ENCODE data around the gene GJD3.

GJD3 gene

GRCh38 chr17:40346765-40347158 is 17.8 kb downstream of the GJD3 start:
- TF ChIP-seq, protein P1, sequence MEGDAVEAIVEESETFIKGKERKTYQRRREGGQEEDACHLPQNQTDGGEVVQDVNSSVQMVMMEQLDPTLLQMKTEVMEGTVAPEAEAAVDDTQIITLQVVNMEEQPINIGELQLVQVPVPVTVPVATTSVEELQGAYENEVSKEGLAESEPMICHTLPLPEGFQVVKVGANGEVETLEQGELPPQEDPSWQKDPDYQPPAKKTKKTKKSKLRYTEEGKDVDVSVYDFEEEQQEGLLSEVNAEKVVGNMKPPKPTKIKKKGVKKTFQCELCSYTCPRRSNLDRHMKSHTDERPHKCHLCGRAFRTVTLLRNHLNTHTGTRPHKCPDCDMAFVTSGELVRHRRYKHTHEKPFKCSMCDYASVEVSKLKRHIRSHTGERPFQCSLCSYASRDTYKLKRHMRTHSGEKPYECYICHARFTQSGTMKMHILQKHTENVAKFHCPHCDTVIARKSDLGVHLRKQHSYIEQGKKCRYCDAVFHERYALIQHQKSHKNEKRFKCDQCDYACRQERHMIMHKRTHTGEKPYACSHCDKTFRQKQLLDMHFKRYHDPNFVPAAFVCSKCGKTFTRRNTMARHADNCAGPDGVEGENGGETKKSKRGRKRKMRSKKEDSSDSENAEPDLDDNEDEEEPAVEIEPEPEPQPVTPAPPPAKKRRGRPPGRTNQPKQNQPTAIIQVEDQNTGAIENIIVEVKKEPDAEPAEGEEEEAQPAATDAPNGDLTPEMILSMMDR (IDR thresholded peaks at IDR 0.05; ENCODE audit: control insufficient read depth, extremely low read depth, insufficient read depth) = no peak
- H3K4me3 ChIP-seq (ENCODE audit: low read depth, low read length) = no peak overlapping the region
- DNase-seq (ENCODE audit: low read depth) = no peak

DNA sequence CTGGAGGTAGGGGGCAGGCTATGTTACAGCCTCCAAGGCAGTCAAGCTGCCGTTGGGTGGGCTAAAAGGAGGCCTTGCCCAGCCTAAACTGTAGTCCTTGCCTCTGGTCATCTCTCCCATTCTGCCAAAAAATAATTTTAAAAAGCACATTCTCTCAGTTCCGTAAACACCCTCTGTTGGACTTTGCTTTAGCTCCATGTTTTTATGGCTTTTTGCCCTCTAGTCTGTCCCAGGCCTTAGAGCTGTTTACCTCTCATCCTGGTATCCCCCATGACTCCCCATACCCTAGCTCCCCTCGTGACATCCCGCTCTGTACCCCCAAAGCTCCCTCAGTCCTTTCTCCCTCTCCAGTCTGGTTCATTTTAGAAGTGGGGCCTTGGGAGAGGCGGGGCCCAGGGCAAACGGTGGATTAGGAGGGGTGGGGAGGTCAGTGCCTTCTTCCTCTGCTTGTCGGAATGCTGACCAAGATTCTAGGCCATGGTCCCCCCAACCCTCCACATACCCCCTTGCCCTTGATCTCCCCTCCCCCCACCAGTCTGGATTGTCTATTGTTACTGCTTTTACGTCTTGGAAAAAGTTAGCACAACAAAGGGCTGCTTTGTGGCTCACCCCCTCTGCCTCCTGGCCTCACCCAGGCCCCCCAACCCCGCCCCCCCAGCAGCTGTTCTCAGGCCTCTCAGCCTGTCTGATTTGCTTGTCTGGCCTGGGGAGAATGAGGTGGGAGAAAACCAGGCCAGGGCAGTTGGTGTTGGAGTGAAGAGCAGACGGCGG is 18.4 kb downstream of the GJD3 start:
- TF ChIP-seq, protein P1 (IDR thresholded peaks at IDR 0.05; ENCODE audit: control insufficient read depth, extremely low read depth, insufficient read depth) = no peak
- no peak for DNase-seq (ENCODE audit: low read depth)
- H3K4me3 ChIP-seq (ENCODE audit: low read depth, low read length) = no peak overlapping the region

GRCh38 chr17:40345161-40345993 is 19.2 kb downstream of the GJD3 start:
- no peak for DNase-seq (ENCODE audit: low read depth)
- no peak overlapping the region for H3K4me3 ChIP-seq (ENCODE audit: low read depth, low read length)
- TF ChIP-seq, protein P1 (IDR thresholded peaks at IDR 0.05; ENCODE audit: control insufficient read depth, extremely low read depth, insufficient read depth) = no peak

DNA sequence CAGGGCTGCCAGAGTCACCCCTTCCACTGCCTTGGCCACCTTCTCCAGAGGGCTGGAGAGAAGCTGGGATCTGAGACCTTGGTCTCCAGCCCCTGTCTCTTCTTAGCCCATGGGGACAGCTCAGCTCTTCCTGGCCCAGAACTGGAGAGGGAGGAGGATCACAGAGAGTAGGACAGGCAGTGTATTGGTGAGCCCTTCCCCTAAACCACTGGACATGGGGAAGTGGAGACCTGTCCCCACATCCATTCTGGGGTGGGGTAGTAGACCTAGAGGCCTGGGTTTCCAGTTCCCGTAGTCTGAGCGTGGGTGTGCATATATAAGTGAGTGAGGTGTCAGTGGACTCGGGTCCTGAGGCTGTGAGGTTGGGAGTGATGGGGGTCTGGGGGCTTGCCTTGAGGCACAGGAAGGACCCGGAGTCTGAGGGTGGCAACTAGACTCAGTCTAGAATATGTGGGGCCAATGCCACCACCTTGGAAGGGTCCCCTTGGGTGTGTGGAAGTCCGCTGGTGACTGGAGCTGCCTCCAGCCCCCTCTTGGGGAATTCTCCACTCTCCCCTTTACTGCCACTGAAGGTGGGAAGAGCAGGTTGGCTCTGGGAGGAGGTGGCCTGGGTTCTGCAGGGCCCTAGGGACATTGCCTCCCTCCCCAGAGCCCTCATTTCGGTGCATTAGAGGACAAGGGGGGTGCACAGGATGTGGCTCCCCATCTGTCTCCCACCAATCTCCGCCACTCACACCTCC is 19.9 kb downstream of the GJD3 start:
- H3K4me3 ChIP-seq (ENCODE audit: low read depth, low read length) = no peak overlapping the region
- no peak for DNase-seq (ENCODE audit: low read depth)
- TF ChIP-seq, protein P1 (IDR thresholded peaks at IDR 0.05; ENCODE audit: control insufficient read depth, extremely low read depth, insufficient read depth) = no peak

GRCh38 chr17:40343219-40344119 is 21.1 kb downstream of the GJD3 start:
- DNase-seq (ENCODE audit: low read depth) = no peak
- H3K4me3 ChIP-seq (ENCODE audit: low read depth, low read length) = no peak overlapping the region

More at GRCh38 chr17:40343219-40344119, 21.1 kb downstream of the GJD3 start:
- TF ChIP-seq, protein P1 (IDR thresholded peaks at IDR 0.05; ENCODE audit: control insufficient read depth, extremely low read depth, insufficient read depth) = no peak
